GM12878 (cell line): ENCODE results near the gene BRDT. TPM values are rescaled to one million over a fixed set of nuclear protein-coding genes. Genes with fewer than 3 reads are reported as not detected.

Experiments used
- ATAC-seq: fragments of 200-7000 bp; cut with Tn5 transposase; 3 replicates; pipeline ENCODE4 v1.9.1; 2020; ENCODE audit warnings: mild to moderate bottlenecking, moderate library complexity
- BruUV-seq: library from RNA; stranded (reverse); fragments of 400-500 nt; replicated peaks from 2 replicates; lab custom pipeline; 2021; lab: Mats Ljungman, UMichigan
- CTCF ChIA-PET: fragments of 300-600 bp; sonication (Branson Sonifier 250); formaldehyde crosslinking; extraction: SDS; loops from one replicate; lab custom pipeline; 2021; ENCODE audit warnings: inconsistent platforms; lab: Yijun Ruan, JAX
- POLR2A ChIA-PET: fragments of 350-600 bp; formaldehyde crosslinking; extraction: SDS; loops from one replicate; lab custom pipeline; 2021; ENCODE audit warnings: inconsistent platforms; lab: Charles Lee
- RAD21 ChIA-PET: fragments of 300-600 bp; sonication (Branson Sonifier 250); formaldehyde crosslinking; loops from one replicate; lab custom pipeline; 2023; ENCODE audit warnings: antibody characterized with exemption; ENCODE audit not compliant: unreplicated experiment; lab: Charles Lee
- SMC1A ChIA-PET: fragments of 300-600 bp; sonication (Branson Sonifier 250); formaldehyde crosslinking; loops from one replicate; lab custom pipeline; 2023; ENCODE audit not compliant: unreplicated experiment, uncharacterized antibody; lab: Charles Lee
- DNase-seq: peaks from one replicate; pipeline ENCODE4 v3.0.0-alpha.2; 2011; ENCODE audit warnings: low read depth, low spot score
- FAIRE-seq: peaks from 3 replicates; lab custom pipeline; 2011; peaks lifted over from hg19 to GRCh38; lab: Jason Lieb, UNC
- H2AFZ ChIP-seq: 2 replicates; pipeline ENCODE4 v1.6.0; 2011; ENCODE audit warnings: low read depth, low read length, control low read depth; ENCODE audit not compliant: control insufficient read depth
- H3K27ac ChIP-seq: 2 replicates; pipeline ENCODE4 v1.5.1; 2011; ENCODE audit warnings: control low read depth; ENCODE audit not compliant: control insufficient read depth, insufficient read depth
- H3K27me3 ChIP-seq, 2 experiments: replicated peaks in 1 of 2; 2 replicates each; pipeline versions ENCODE4 v1.6.0 to v1.6.1; 2011; ENCODE audit warnings: low read length in 1 of 2; ENCODE audit not compliant: control insufficient read depth in 2 of 2, insufficient read depth in 2 of 2
- H3K36me3 ChIP-seq, 2 experiments: 2 replicates each; pipeline ENCODE4 v1.5.1; 2011; ENCODE audit warnings: low read length in 1 of 2; ENCODE audit not compliant: control insufficient read depth in 2 of 2, insufficient read depth in 2 of 2
- H3K4me1 ChIP-seq: 2 replicates; pipeline ENCODE4 v1.6.1; 2011; ENCODE audit warnings: mild to moderate bottlenecking, low read length, moderate library complexity, mixed read lengths; ENCODE audit not compliant: control insufficient read depth, insufficient read depth
- H3K4me2 ChIP-seq: 2 replicates; pipeline ENCODE4 v1.6.0; 2011; ENCODE audit warnings: control low read depth; ENCODE audit not compliant: control insufficient read depth, insufficient read depth
- H3K4me3 ChIP-seq: fragments of 200-600 bp; sonication (generic); 2 replicates; pipeline ENCODE4 v1.5.1; 2016
- H3K79me2 ChIP-seq: 2 replicates; pipeline ENCODE4 v1.6.0; 2011; ENCODE audit warnings: low read length; ENCODE audit not compliant: control insufficient read depth, insufficient read depth
- H3K9ac ChIP-seq: 2 replicates; pipeline ENCODE4 v1.8.0; 2011; ENCODE audit warnings: low read length, control low read depth, mixed read lengths; ENCODE audit not compliant: control insufficient read depth, insufficient read depth
- H3K9me3 ChIP-seq: replicated peaks from 3 replicates; pipeline ENCODE4 v1.5.1; 2011; ENCODE audit warnings: mild to moderate bottlenecking, low read length; ENCODE audit not compliant: control insufficient read depth, insufficient read depth
- H4K20me1 ChIP-seq: 2 replicates; pipeline ENCODE4 v1.6.0; 2011; ENCODE audit not compliant: control insufficient read depth, insufficient read depth
- CBFB ChIP-seq: IDR thresholded peaks from 2 replicates; pipeline ENCODE4 v1.6.1; 2016; ENCODE audit warnings: antibody characterized with exemption, low read depth
- EGR1 ChIP-seq, 2 experiments: IDR thresholded peaks; 1 replicate in 1 of 2; 2 replicates in 1 of 2; pipeline ENCODE4 v1.6.1; 2011 to 2012; ENCODE audit warnings: low read depth in 2 of 2, low read length in 2 of 2, borderline replicate concordance in 1 of 2, mild to moderate bottlenecking in 1 of 2, moderate library complexity in 1 of 2
- HCFC1 ChIP-seq: fragments of 150-350 bp; IDR thresholded peaks from 2 replicates; pipeline ENCODE4 v1.6.1; 2014; ENCODE audit warnings: low read length
- PAX8 ChIP-seq: fragments of 450-650 bp; IDR thresholded peaks from 2 replicates; pipeline ENCODE4 v1.6.1; 2017; ENCODE audit warnings: mild to moderate bottlenecking, moderate library complexity
- ZNF24 ChIP-seq: fragments of 450-650 bp; IDR thresholded peaks from 2 replicates; pipeline ENCODE4 v1.6.1; 2017; ENCODE audit warnings: antibody characterized with exemption, mild to moderate bottlenecking
- WGBS: methylation state at CpG from one replicate; pipeline ENCODE4 v1.1.6; 2016; ENCODE audit warnings: low lambda C conversion rate; ENCODE audit not compliant: insufficient replicate concordance, insufficient coverage; ENCODE audit errors: missing lambda C conversion rate; 5-methylcytosine and 5-hydroxymethylcytosine counted together
- in situ Hi-C: fragments of 300-500 bp; cut with MboI; formaldehyde crosslinking; loops from 9 replicates; pipeline ENCODE4 v1.14.3; 2018; ENCODE audit warnings: mixed read lengths
- intact Hi-C: fragments of 100-400 bp; cut with micrococcal nuclease; formaldehyde crosslinking; loops from one replicate; pipeline ENCODE4 v1.14.2; 2022; ENCODE audit not compliant: unreplicated experiment
- polyA plus RNA-seq, 11 experiments: library from polyadenylated mRNA; depleted of rRNA in 4 of 11; unstranded in 6 of 11; stranded (reverse) in 5 of 11; fragments of >200 nt; fragmentation: Nextera tagmentation in 4 of 11; fragmentation: Illumina TruSeq in 1 of 11; extraction: Ambion mirVana in 4 of 11; extraction: Trizol in 1 of 11; gene quantifications; 1 replicate in 1 of 11; 2 replicates in 10 of 11; pipeline versions ENCODE4 v1.2.1 to v1.2.3, GENCODE V29; 2011 to 2016; ENCODE audit warnings: inconsistent platforms in 2 of 11, missing spikeins in 2 of 11, low read depth in 1 of 11
- total RNA-seq, 4 experiments: library from RNA; depleted of rRNA in 3 of 4; stranded (reverse); fragments of >200 nt in 3 of 4; fragmentation: Illumina TruSeq in 1 of 4; extraction: Trizol in 1 of 4; gene quantifications; 2 replicates each; pipeline versions ENCODE4 v1.2.1 to v1.2.3, GENCODE V29; 2013 to 2021
- TF ChIP-seq, protein P1 (sequence below): fragments of 450-650 bp; IDR thresholded peaks from 2 replicates; pipeline ENCODE4 v1.6.1; 2017; ENCODE audit warnings: mild to moderate bottlenecking, moderate library complexity
- TF ChIP-seq, protein P2 (sequence below): fragments of 450-650 bp; IDR thresholded peaks from 2 replicates; pipeline ENCODE4 v1.6.1; 2016; ENCODE audit warnings: mild to moderate bottlenecking
- TF ChIP-seq, protein P3 (sequence below): IDR thresholded peaks from 2 replicates; pipeline ENCODE4 v1.6.1; 2011; ENCODE audit warnings: low read depth, mild to moderate bottlenecking, low read length, moderate library complexity, borderline replicate concordance; ENCODE audit errors: extremely low read depth
- TF ChIP-seq, protein P4 (sequence below): IDR thresholded peaks from 2 replicates; pipeline ENCODE4 v1.6.1; 2011; ENCODE audit warnings: borderline replicate concordance, low read depth, mild to moderate bottlenecking, moderate library complexity, low read length; ENCODE audit not compliant: insufficient read depth, poor library complexity, severe bottlenecking

The BRDT gene
- total and polyA plus RNA-seq, 10 of the 15 experiments (the other 5 are each of a cell fraction or from before 2014, with no cell fraction given): 0.02 to 0.11 TPM; not detected in 8

DNA sequence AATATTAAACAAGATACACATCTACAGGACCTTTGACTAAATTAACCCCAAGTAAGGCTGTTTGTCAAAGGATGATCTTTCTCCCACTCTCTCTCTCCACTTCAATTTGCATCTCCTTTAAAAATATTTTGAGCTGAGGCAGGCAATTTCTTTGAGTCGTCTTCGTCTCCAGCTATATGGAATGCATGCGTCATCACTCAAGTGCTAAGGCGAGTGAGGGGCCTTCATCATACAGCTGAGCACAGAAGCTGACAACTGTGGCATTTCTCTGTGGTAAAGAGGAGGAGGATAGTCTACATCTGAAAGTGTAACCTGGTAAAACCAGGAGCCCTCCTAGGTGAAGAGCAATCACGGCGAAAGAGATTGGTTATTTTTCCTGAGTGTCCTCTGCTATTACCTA is 88.2 kb downstream of the BRDT start:
- in situ Hi-C loops (no loop called here), intact Hi-C loops (no loop called here)
- no peak overlapping the region for H3K9ac ChIP-seq
- ChIA-PET POLR2A (no interaction called here), SMC1A (interaction anchor here (1.1 kb wide), 1 partner anchor 79 kb away, joined by 3 read pairs; no protein-coding TSS in a partner anchor), RAD21 (no interaction called here), CTCF (interaction anchor here (1.1 kb wide), 1 partner anchor 41 kb away, joined by 3 read pairs; no protein-coding TSS in a partner anchor)
- FAIRE-seq (no peak), ATAC-seq (no peak), DNase-seq (no peak)
- no peak overlapping the region for H3K27ac ChIP-seq
- WGBS: 73% methylated on average over 6 of the region's 6 CpGs
- no TSS peak for BruUV-seq
- no peaks in the 10 kb centered on the region for H3K79me2 ChIP-seq
- no peak overlapping the region for H3K4me3 ChIP-seq
- H3K4me2 ChIP-seq: no peak overlapping the region
- H4K20me1 ChIP-seq: no peaks in the 10 kb centered on the region
- no peak overlapping the region for H2AFZ ChIP-seq
- no peaks in the 10 kb centered on the region for H3K36me3 ChIP-seq
- peaks cover 2 to 3% of the 10 kb centered on the region in 2 experiments; a peak in 3 of 4 replicates for H3K27me3 ChIP-seq
- no peak for TF ChIP-seq CBFB
- no peak for TF ChIP-seq HCFC1
- TF ChIP-seq EGR1 (IDR thresholded peaks at IDR 0.05; ENCODE audit: borderline replicate concordance in 1 of 2, low read depth in 2 of 2, low read length in 2 of 2): no peak
- TF ChIP-seq ZNF24: no peak
- no peaks in the 10 kb centered on the region for H3K9me3 ChIP-seq
- H3K4me1 ChIP-seq: no peaks in the 10 kb centered on the region

DNA sequence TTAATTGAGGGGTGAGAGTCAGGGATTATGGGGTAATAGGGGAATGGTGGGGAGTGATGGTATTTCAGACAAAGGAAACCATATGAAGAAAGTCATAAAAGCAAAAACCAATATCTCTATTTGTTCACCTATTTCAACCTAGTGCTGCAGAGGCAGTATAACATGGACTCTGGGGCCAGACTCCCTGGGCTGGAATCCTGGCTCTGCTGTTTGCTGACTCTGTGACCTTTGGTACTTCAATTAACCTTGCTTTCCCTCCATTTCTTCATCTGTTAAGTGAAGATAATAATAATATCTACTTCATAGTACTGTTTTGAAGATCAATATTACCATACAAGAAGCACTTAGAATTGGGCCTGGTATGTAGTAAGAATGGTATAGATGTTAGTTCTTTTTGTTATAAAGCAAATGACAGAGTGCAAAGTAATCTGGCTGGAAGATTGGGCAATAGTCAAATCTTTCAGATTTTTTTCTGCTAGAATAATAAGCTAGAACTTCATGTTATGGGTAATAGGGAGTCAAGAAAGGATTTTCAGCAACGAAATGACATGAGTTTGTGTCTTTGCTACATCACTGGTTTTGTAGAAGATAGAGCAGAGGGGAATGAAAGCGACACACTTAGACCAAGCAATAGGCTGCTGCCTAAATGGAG is 89.6 kb downstream of the BRDT start:
- H2AFZ ChIP-seq: no peak overlapping the region
- H3K4me1 ChIP-seq: no peaks in the 10 kb centered on the region
- BruUV-seq: no TSS peak
- H3K4me2 ChIP-seq: no peak overlapping the region
- WGBS: 24% methylated on average over 2 of the region's 2 CpGs
- H3K4me3 ChIP-seq: no peak overlapping the region
- RAD21 ChIA-PET: no interaction called here
- DNase-seq (no peak), ATAC-seq (no peak), FAIRE-seq (no peak)
- no peaks in the 10 kb centered on the region for H4K20me1 ChIP-seq
- H3K79me2 ChIP-seq: no peaks in the 10 kb centered on the region
- H3K27ac ChIP-seq: no peak overlapping the region
- in situ Hi-C loops (no loop called here), intact Hi-C loops (no loop called here)
- no peaks in the 10 kb centered on the region for H3K36me3 ChIP-seq
- H3K27me3 ChIP-seq: no peaks in the 10 kb centered on the region; a peak in 1 of 4 replicates
- SMC1A ChIA-PET: no interaction called here
- CTCF ChIA-PET: no interaction called here
- no peak overlapping the region for H3K9ac ChIP-seq
- POLR2A ChIA-PET: no interaction called here
- no peaks in the 10 kb centered on the region for H3K9me3 ChIP-seq
- TF ChIP-seq PAX8: no peak
- TF ChIP-seq, protein P1, sequence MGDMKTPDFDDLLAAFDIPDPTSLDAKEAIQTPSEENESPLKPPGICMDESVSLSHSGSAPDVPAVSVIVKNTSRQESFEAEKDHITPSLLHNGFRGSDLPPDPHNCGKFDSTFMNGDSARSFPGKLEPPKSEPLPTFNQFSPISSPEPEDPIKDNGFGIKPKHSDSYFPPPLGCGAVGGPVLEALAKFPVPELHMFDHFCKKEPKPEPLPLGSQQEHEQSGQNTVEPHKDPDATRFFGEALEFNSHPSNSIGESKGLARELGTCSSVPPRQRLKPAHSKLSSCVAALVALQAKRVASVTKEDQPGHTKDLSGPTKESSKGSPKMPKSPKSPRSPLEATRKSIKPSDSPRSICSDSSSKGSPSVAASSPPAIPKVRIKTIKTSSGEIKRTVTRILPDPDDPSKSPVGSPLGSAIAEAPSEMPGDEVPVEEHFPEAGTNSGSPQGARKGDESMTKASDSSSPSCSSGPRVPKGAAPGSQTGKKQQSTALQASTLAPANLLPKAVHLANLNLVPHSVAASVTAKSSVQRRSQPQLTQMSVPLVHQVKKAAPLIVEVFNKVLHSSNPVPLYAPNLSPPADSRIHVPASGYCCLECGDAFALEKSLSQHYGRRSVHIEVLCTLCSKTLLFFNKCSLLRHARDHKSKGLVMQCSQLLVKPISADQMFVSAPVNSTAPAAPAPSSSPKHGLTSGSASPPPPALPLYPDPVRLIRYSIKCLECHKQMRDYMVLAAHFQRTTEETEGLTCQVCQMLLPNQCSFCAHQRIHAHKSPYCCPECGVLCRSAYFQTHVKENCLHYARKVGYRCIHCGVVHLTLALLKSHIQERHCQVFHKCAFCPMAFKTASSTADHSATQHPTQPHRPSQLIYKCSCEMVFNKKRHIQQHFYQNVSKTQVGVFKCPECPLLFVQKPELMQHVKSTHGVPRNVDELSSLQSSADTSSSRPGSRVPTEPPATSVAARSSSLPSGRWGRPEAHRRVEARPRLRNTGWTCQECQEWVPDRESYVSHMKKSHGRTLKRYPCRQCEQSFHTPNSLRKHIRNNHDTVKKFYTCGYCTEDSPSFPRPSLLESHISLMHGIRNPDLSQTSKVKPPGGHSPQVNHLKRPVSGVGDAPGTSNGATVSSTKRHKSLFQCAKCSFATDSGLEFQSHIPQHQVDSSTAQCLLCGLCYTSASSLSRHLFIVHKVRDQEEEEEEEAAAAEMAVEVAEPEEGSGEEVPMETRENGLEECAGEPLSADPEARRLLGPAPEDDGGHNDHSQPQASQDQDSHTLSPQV: no peak
- TF ChIP-seq, protein P2, sequence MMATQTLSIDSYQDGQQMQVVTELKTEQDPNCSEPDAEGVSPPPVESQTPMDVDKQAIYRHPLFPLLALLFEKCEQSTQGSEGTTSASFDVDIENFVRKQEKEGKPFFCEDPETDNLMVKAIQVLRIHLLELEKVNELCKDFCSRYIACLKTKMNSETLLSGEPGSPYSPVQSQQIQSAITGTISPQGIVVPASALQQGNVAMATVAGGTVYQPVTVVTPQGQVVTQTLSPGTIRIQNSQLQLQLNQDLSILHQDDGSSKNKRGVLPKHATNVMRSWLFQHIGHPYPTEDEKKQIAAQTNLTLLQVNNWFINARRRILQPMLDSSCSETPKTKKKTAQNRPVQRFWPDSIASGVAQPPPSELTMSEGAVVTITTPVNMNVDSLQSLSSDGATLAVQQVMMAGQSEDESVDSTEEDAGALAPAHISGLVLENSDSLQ: no peak
- TF ChIP-seq, protein P3, sequence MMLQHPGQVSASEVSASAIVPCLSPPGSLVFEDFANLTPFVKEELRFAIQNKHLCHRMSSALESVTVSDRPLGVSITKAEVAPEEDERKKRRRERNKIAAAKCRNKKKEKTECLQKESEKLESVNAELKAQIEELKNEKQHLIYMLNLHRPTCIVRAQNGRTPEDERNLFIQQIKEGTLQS: no peak
- TF ChIP-seq, protein P4, sequence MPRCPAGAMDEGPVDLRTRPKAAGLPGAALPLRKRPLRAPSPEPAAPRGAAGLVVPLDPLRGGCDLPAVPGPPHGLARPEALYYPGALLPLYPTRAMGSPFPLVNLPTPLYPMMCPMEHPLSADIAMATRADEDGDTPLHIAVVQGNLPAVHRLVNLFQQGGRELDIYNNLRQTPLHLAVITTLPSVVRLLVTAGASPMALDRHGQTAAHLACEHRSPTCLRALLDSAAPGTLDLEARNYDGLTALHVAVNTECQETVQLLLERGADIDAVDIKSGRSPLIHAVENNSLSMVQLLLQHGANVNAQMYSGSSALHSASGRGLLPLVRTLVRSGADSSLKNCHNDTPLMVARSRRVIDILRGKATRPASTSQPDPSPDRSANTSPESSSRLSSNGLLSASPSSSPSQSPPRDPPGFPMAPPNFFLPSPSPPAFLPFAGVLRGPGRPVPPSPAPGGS: no peak
